ENCODE results near the gene C2orf15.

GRCh38 chr2:99184811-99185210, 43.3 kb downstream of the C2orf15 start:
- no peak for TF ChIP-seq EZH2 (IDR thresholded peaks at IDR 0.05; ENCODE audit: borderline replicate concordance, low read depth, low read length, poor library complexity, severe bottlenecking)
- TF ChIP-seq CTCF (conservative IDR thresholded peaks at IDR 0.05; ENCODE audit: low read depth, low read length), result no peak
